CD14-positive monocyte (primary cell): Measurements from ENCODE around the gene SPSB1. TPM values are rescaled to one million over a fixed set of nuclear protein-coding genes. Genes with fewer than 3 reads are reported as not detected.

Source experiments
- DNase-seq, 3 donors: peaks; one replicate each; pipeline ENCODE4 v3.0.0-alpha.2; 2011 to 2022
- H2AFZ ChIP-seq: 2 replicates; pipeline ENCODE4 v1.6.0; 2012; ENCODE audit warnings: mild to moderate bottlenecking, low read depth, low read length, inconsistent platforms; ENCODE audit not compliant: insufficient read depth, poor library complexity, severe bottlenecking
- H3K27ac ChIP-seq, 2 donors: 1 replicate in 1 of 2; 2 replicates in 1 of 2; pipeline ENCODE4 v1.5.1; 2012 to 2013; ENCODE audit warnings: low read length in 2 of 2, control low read depth in 1 of 2, inconsistent platforms in 1 of 2, low read depth in 1 of 2, mild to moderate bottlenecking in 1 of 2
- H3K27me3 ChIP-seq, 2 donors: one replicate each; pipeline versions ENCODE4 v1.6.0 to v1.6.1; 2011 to 2013; ENCODE audit warnings: low read length in 2 of 2; ENCODE audit not compliant: control insufficient read depth in 2 of 2, insufficient read depth in 2 of 2
- H3K36me3 ChIP-seq, 2 donors: replicated peaks in 1 of 2; 1 replicate in 1 of 2; 2 replicates in 1 of 2; pipeline versions ENCODE4 v1.5.1 to v1.6.1; 2012 to 2013; ENCODE audit warnings: low read length in 2 of 2, control low read depth in 1 of 2, inconsistent platforms in 1 of 2, mild to moderate bottlenecking in 1 of 2; ENCODE audit not compliant: insufficient read depth in 2 of 2, control insufficient read depth in 1 of 2
- H3K4me1 ChIP-seq, 2 donors: 1 replicate in 1 of 2; 2 replicates in 1 of 2; pipeline versions ENCODE4 v1.5.1 to v1.6.1; 2012 to 2013; ENCODE audit warnings: low read length in 2 of 2, control low read depth in 1 of 2, inconsistent platforms in 1 of 2, mild to moderate bottlenecking in 1 of 2, moderate library complexity in 1 of 2; ENCODE audit not compliant: insufficient read depth in 2 of 2, control insufficient read depth in 1 of 2
- H3K4me2 ChIP-seq: replicated peaks from 2 replicates; pipeline ENCODE3; 2012; ENCODE audit warnings: low read length, moderate library complexity, mild to moderate bottlenecking; ENCODE audit not compliant: poor library complexity, severe bottlenecking; ENCODE audit errors: extremely low read depth
- H3K4me3 ChIP-seq, 3 experiments: fragments of 200-600 bp in 1 of 3; sonication (generic) in 1 of 3; replicated peaks in 1 of 3; 1 replicate in 2 of 3; 2 replicates in 1 of 3; pipeline ENCODE4 v1.5.1; 2011 to 2013; ENCODE audit warnings: low read length in 3 of 3, mild to moderate bottlenecking in 3 of 3, control low read depth in 2 of 3, low read depth in 2 of 3, inconsistent platforms in 1 of 3, moderate library complexity in 1 of 3
- H3K79me2 ChIP-seq: 2 replicates; pipeline ENCODE4 v1.6.0; 2012; ENCODE audit warnings: mild to moderate bottlenecking, control low read depth, inconsistent platforms, low read length, moderate library complexity; ENCODE audit not compliant: insufficient read depth
- H3K9ac ChIP-seq: 2 replicates; pipeline ENCODE4 v1.6.0; 2017; ENCODE audit warnings: low read length, mild to moderate bottlenecking; ENCODE audit not compliant: insufficient read depth, poor library complexity, severe bottlenecking
- H3K9me3 ChIP-seq, 2 donors: replicated peaks in 1 of 2; 1 replicate in 1 of 2; 2 replicates in 1 of 2; pipeline versions ENCODE4 v1.5.1 to v1.6.1; 2012 to 2013; ENCODE audit warnings: low read length in 2 of 2, control low read depth in 1 of 2; ENCODE audit not compliant: control insufficient read depth in 1 of 2, insufficient read depth in 1 of 2
- H4K20me1 ChIP-seq: 2 replicates; pipeline ENCODE4 v1.6.0; 2012; ENCODE audit warnings: mild to moderate bottlenecking, low read length, control low read depth, moderate library complexity; ENCODE audit not compliant: insufficient read depth
- H3K27ac Mint-ChIP-seq, 7 donors: one replicate each; pipeline ENCODE4 v1.8.0; 2020; ENCODE audit warnings: mild to moderate bottlenecking in 7 of 7, mixed read lengths in 7 of 7, moderate library complexity in 6 of 7, inconsistent platforms in 2 of 7
- H3K27me3 Mint-ChIP-seq, 3 donors: one replicate each; pipeline ENCODE4 v1.8.0; 2021 to 2022; ENCODE audit warnings: low read depth in 3 of 3, mild to moderate bottlenecking in 3 of 3, mixed read lengths in 3 of 3, moderate library complexity in 3 of 3, inconsistent platforms in 1 of 3
- H3K36me3 Mint-ChIP-seq, 2 donors: one replicate each; pipeline ENCODE4 v1.8.0; 2020; ENCODE audit warnings: mixed read lengths in 2 of 2, inconsistent platforms in 1 of 2, mild to moderate bottlenecking in 1 of 2
- H3K4me1 Mint-ChIP-seq: one replicate; pipeline ENCODE4 v1.8.0; 2020; ENCODE audit warnings: mild to moderate bottlenecking, mixed read lengths
- H3K4me3 Mint-ChIP-seq, 2 donors: one replicate each; pipeline ENCODE4 v1.8.0; 2020; ENCODE audit warnings: mild to moderate bottlenecking in 2 of 2, mixed read lengths in 2 of 2, moderate library complexity in 1 of 2
- H3K9me3 Mint-ChIP-seq, 7 donors: one replicate each; pipeline ENCODE4 v1.8.0; 2020 to 2022; ENCODE audit warnings: mixed read lengths in 7 of 7, mild to moderate bottlenecking in 6 of 7, moderate library complexity in 6 of 7, inconsistent platforms in 2 of 7
- WGBS: methylation state at CpG from one replicate; pipeline ENCODE4 v1.1.5; 2013; ENCODE audit warnings: missing lambda C conversion rate; ENCODE audit not compliant: insufficient coverage; 5-methylcytosine and 5-hydroxymethylcytosine counted together
- intact Hi-C, 2 donors: fragments of 100-400 bp; cut with micrococcal nuclease; formaldehyde crosslinking; loops; one replicate each; pipeline versions ENCODE4 v1.15.0 to v1.15.1; 2023
- polyA plus RNA-seq, 3 donors: library from polyadenylated mRNA; depleted of rRNA in 1 of 3; unstranded in 2 of 3; stranded (reverse) in 1 of 3; fragments of 300-500 nt in 2 of 3; fragments of >200 nt in 1 of 3; fragmentation: Illumina TruSeq in 2 of 3; gene quantifications; 1 replicate in 2 of 3; 2 replicates in 1 of 3; pipeline ENCODE4 v1.2.3, GENCODE V29; 2012 to 2021
- TF ChIP-seq, protein P1 (sequence below): fragments of 200-600 bp; IDR thresholded peaks from one replicate; pipeline ENCODE4 v1.8.0; 2022; ENCODE audit warnings: antibody characterized with exemption, mild to moderate bottlenecking

Gene SPSB1
- polyA plus RNA-seq, 3 donors = 0.15 to 1.2 (median 0.29) TPM

DNA sequence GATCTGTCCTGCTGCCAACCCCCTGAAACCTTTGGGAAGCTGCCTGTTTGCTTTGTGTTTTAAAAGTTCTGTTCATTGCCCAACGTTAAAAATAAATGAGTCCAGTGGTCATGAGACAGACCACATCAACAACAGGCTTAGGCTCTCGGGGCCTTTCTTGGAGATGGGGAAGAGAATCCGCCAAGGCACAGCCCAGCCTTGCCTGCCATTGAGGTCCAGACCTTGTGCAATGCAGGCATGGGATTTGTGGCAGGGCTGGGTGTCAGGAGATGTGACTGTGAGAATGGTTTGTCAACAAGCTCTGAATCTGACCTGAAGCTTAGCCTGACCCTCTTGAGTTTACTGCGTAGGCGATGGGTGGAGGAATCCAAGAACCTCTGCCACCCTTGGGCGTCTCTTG is 4.2 kb downstream of the SPSB1 start:
- Histone ChIP-seq H3K4me3 (no peak overlapping the region), H3K9me3 (no peaks in the 10 kb centered on the region), H4K20me1 (no peaks in the 10 kb centered on the region), H3K9ac (no peak overlapping the region), H3K27me3 (peaks cover 15 to 44% of the 10 kb centered on the region in 2 donors), H3K79me2 (no peaks in the 10 kb centered on the region), H3K27ac (no peak overlapping the region), H3K36me3 (no peaks in the 10 kb centered on the region), H3K4me1 (peaks cover 23 to 26% of the 10 kb centered on the region in 2 donors), H2AFZ (no peak overlapping the region), H3K4me2 (no peak overlapping the region)
- H3K27ac Mint-ChIP-seq = no peak overlapping the region
- WGBS = 80% methylated on average over 5 of the region's 6 CpGs
- peaks cover 16 to 28% (median 19%) of the 10 kb centered on the region in 3 donors for H3K27me3 Mint-ChIP-seq
- H3K4me1 Mint-ChIP-seq = peaks cover 14% of the 10 kb centered on the region
- intact Hi-C loops = no loop called here
- H3K9me3 Mint-ChIP-seq = peaks cover 0 to 3% (median 0%) of the 10 kb centered on the region in 7 donors
- no peak for DNase-seq
- H3K4me3 Mint-ChIP-seq = no peak overlapping the region
- TF ChIP-seq, protein P1, sequence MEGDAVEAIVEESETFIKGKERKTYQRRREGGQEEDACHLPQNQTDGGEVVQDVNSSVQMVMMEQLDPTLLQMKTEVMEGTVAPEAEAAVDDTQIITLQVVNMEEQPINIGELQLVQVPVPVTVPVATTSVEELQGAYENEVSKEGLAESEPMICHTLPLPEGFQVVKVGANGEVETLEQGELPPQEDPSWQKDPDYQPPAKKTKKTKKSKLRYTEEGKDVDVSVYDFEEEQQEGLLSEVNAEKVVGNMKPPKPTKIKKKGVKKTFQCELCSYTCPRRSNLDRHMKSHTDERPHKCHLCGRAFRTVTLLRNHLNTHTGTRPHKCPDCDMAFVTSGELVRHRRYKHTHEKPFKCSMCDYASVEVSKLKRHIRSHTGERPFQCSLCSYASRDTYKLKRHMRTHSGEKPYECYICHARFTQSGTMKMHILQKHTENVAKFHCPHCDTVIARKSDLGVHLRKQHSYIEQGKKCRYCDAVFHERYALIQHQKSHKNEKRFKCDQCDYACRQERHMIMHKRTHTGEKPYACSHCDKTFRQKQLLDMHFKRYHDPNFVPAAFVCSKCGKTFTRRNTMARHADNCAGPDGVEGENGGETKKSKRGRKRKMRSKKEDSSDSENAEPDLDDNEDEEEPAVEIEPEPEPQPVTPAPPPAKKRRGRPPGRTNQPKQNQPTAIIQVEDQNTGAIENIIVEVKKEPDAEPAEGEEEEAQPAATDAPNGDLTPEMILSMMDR = no peak
- H3K36me3 Mint-ChIP-seq = no peaks in the 10 kb centered on the region

DNA sequence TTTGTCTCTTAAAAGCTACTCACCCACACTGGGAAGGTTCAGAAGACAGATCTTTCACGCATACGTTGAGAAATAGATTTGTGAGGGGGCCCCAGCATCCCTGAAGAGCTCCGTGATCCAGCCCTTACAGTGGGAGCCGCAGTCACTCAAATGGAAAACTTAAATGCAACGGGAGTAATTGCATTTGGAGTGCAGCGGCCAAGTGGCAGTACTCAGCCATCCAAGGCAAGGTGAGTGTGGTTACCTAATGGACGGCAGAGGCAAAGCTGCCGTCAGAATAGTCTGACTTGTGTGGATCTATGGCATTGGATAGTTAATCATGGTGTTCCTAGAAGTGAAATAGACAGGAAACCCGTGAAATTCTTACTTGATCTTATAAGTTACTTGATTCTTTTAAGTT is 5.1 kb downstream of the SPSB1 start:
- Histone ChIP-seq H2AFZ (no peak overlapping the region), H3K27me3 (peaks cover 14 to 37% of the 10 kb centered on the region in 2 donors), H3K4me2 (no peak overlapping the region), H3K27ac (no peak overlapping the region), H3K4me1 (peaks cover 20% of the 10 kb centered on the region in 2 donors), H3K36me3 (no peaks in the 10 kb centered on the region), H3K79me2 (no peaks in the 10 kb centered on the region), H3K9me3 (no peaks in the 10 kb centered on the region), H4K20me1 (no peaks in the 10 kb centered on the region), H3K4me3 (no peak overlapping the region), H3K9ac (no peak overlapping the region)
- H3K9me3 Mint-ChIP-seq = peaks cover 0 to 2% (median 0%) of the 10 kb centered on the region in 7 donors
- intact Hi-C loops = no loop called here
- H3K27me3 Mint-ChIP-seq = peaks cover 10 to 23% (median 11%) of the 10 kb centered on the region in 3 donors
- TF ChIP-seq, protein P1 = no peak
- no peaks in the 10 kb centered on the region for H3K36me3 Mint-ChIP-seq
- H3K4me1 Mint-ChIP-seq = peaks cover 12% of the 10 kb centered on the region
- WGBS = 92% methylated on average over 5 of the region's 9 CpGs
- no peak overlapping the region for H3K4me3 Mint-ChIP-seq
- no peak for DNase-seq
- H3K27ac Mint-ChIP-seq = no peak overlapping the region
